SK-N-SH treated with all-trans-retinoic acid at 6 μM for 48 hours (cell line): ENCODE results near the gene IKBKE.

ENCODE experiments used
- CSDC2 ChIP-seq: fragments of 250-450 bp; sonication (Bioruptor Pico); IDR thresholded peaks from 2 replicates; pipeline ENCODE4 v1.5.0; 2020; ENCODE audit warnings: mild to moderate bottlenecking, moderate library complexity
- CSRNP3 ChIP-seq: fragments of 250-450 bp; sonication (Bioruptor Pico); IDR thresholded peaks from 2 replicates; pipeline ENCODE4 v1.5.1; 2021; ENCODE audit warnings: mild to moderate bottlenecking, moderate library complexity
- OSR1 ChIP-seq: fragments of 250-450 bp; sonication (Bioruptor Pico); IDR thresholded peaks from 2 replicates; pipeline ENCODE4 v1.8.0; 2022; ENCODE audit warnings: moderate library complexity, mild to moderate bottlenecking, inconsistent platforms
- PATZ1 ChIP-seq: fragments of 250-450 bp; sonication (Bioruptor Pico); IDR thresholded peaks from 2 replicates; pipeline ENCODE4 v1.8.0; 2020; ENCODE audit warnings: mild to moderate bottlenecking, moderate library complexity, borderline replicate concordance
- RARB ChIP-seq: fragments of 250-450 bp; sonication (Bioruptor Pico); IDR thresholded peaks from 2 replicates; pipeline ENCODE4 v1.8.0; 2021; ENCODE audit warnings: mild to moderate bottlenecking, moderate library complexity
- ZFP3 ChIP-seq: fragments of 250-450 bp; sonication (Bioruptor Pico); IDR thresholded peaks from 2 replicates; pipeline ENCODE4 v1.5.0; 2020; ENCODE audit warnings: mild to moderate bottlenecking, moderate library complexity
- ZFP30 ChIP-seq: fragments of 450-650 bp; formaldehyde crosslinking; IDR thresholded peaks from 2 replicates; pipeline ENCODE4 v1.5.0; 2022; ENCODE audit warnings: mild to moderate bottlenecking, moderate library complexity
- ZNF565 ChIP-seq: fragments of 450-650 bp; formaldehyde crosslinking; conservative IDR thresholded peaks from 2 replicates; pipeline ENCODE4 v1.5.0; 2020; ENCODE audit warnings: low read depth, mild to moderate bottlenecking, moderate library complexity

- TF ChIP-seq PATZ1 (no peak), CSDC2 (CRISPR knock-in tag) (no peak), CSRNP3 (CRISPR knock-in tag) (no peak), RARB (no peak), ZNF565 (no peak), OSR1 (CRISPR knock-in tag) (no peak), ZFP3 (CRISPR knock-in tag) (no peak), ZFP30 (CRISPR knock-in tag) (no peak)
Observed at GRCh38 chr1:206476058-206476457, 5.8 kb downstream of the IKBKE start.
